GM21390 (cell line): ENCODE measurements around the gene TNK2.

Source experiments
- ATAC-seq: cut with Tn5 transposase; IDR thresholded peaks from one replicate; pipeline ENCODE4 v1.9.1; 2021; ENCODE audit not compliant: unreplicated experiment

The TNK2 gene

DNA sequence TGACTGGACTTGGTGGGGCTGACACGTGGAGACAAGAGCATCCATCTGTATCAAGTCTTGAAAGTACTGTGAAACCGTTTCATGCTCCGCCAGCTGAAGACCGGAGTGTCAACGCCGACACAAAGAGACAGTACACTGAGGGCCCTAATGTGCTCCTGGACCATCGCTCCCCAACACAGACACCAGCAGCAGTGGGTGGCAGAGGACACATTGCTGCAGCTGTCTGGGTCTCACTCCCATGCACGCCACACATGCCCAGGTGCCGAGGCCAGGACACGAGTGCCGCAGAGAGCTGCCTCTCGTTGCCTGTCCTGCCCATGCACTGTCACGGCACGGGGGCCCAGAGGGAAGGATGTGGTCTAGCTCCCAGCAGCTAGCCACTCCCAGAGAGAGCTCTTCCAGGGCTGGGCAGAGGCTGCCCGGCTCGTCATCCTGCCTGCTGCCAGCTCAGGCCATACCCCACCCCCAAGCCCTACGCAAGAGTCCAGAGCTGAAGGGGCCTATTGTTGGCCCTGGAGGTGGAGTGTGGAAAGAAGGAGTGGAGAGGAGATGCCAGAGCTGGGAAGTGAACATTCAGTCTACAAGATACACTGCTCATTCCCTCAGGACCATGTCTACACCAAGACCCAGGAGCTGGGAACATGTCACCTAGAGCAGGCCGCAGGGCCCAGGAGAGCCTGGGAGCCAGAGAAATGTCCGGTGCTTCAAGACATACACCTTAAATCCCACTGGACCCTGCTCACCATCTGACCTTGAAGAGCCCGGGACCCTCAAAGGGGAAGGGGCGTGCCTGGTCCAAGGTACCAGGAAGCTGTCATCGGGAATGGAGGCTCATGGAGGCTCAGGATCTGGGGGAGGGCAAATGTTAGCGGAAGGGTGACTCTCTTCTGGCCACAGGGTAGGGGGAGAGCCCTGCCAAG is 7.7 kb downstream of the TNK2 start:
- ATAC-seq: peak; percentile 42

DNA sequence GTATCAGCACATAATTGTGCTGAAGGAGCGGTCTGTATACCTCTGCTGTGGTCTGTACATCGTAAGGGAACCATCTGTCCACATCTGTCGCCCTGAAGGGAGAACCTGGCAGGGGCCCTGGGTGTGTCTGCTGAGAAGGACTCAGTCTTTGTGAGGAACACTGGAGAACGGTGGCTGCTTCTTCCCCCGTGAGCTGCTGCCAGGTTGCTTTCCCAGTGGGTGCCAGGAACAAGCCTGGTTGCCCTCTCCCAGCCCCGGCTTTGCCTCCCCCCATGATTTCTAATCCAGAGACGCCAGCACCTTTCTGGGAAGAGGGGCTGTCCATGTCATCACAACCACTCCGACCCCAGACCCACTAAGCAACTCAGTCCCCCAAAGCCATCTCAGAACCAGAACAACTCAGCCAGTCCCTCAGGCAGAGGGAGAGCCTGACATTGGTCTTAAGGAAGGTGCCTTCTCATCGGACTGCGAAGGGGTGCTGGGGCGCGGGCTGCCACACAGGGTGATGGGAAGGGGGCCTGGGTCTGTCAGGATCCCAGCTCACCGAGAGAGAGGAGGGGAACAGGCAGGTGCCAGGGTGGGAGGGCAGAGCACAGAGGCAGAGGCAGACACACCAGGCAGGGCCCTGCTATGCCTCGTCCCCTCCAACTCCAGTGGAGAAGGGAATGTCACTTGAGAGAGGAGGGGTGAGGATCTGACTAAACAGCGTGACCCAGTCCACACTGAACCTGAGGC is 8.5 kb downstream of the TNK2 start:
- no peak for ATAC-seq

- no peak for ATAC-seq
Measured at GRCh38 chr3:195897853-195898415, 10.4 kb downstream of the TNK2 start.

GRCh38 chr3:195897081-195897852 is 11.1 kb downstream of the TNK2 start:
- no peak for ATAC-seq

DNA sequence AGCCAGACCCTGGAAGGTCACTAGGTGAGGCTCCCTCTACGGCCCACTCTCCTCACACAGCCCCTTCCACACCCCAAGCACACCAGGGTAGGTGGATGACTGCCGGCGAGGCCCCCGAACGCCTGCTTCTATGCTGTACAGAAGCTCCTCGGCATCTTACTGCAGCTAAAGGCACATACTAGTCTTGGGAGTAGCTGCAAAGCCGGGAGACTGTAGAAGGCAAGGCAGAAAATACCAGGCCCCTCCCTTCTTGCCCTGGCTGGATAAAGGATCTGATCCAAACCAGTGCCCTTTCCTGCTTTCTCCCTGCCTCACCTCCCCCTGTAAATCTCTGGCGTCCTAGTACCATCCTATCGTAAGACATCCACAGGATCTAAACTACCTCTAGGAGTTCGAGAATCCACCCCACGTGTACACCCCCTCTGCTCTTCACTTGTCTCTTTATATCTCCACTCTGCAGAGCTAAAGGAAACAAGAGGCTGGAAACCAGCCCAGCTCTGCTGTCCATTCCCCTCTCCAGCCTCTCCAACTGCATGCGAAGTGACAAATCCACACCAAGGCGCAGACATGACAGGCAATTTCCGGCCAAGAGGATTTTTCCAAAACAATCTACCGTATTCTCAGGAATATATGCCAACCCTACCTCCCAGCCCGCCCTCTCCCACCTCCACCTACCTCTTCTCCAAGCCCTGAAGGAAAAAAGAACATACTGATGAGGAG is 11.8 kb downstream of the TNK2 start:
- ATAC-seq: no peak

DNA sequence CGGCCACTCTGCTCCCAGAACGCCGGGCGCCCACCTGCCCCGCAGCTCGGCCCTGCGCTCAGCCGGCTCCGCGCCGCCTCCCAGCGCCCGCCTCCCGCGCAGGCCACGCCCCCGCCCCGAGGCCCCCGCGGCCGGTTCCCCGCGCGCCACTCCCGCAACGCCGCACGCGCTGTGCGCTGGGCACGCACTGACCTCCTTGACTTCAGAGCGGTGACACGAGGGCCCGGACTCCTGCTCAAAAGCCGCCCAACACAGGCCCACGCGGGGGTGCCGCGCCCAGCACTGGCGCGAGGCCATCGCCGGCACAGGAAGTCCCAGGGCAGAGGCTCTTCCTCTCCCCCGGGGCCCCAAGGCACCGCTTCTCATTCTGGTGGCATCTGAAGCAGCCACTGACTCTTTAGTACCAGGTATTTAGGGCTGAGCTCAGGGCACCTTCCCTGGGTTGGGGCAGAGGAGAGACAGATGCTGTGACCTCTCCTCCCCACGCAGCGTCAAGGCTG is 12.4 kb downstream of the TNK2 start:
- ATAC-seq: peak; percentile 41

DNA sequence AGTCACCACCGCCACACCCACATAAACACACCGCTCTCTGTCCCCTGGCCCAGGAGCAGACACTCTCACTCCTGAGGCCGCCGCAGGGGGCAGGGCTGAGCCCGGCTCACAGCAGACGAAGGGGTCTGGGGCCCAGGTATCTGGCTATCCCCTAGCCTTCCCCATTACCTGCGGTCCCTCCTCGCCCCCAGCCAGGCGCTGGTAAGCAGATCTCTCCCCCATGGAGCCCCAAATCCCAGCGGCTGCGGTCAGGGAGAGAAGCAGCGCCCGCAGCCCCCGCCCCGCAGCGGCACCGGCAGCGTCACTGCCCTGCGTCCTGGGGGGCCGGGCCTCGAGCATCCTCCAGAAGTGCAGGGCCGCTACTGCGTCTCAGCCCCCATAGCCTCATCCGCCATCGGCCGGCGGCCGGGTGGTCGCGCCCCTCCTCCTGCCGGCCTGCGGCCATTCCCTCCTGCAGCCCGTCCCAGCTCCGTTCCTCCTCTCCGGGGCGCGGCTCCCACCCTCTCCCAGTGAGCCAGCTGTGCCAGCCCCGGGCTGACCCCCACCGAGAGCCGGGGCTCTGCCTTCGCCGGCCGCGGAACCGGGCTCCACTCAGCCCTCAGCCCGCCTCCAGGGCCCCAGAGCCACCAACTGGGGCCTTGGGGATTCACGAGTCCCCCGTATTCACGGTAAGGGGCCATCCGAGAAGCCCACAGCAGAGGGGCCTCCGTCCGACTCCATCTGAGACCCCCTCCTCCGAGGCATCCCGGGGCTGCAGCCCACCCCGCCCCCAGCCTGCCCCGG is 13.1 kb downstream of the TNK2 start:
- ATAC-seq: peak; percentile 57

- no peak for ATAC-seq
Measured at GRCh38 chr3:195893916-195894465, 14.4 kb downstream of the TNK2 start.

GRCh38 chr3:195893516-195893915 is 14.8 kb downstream of the TNK2 start:
- no peak for ATAC-seq

DNA sequence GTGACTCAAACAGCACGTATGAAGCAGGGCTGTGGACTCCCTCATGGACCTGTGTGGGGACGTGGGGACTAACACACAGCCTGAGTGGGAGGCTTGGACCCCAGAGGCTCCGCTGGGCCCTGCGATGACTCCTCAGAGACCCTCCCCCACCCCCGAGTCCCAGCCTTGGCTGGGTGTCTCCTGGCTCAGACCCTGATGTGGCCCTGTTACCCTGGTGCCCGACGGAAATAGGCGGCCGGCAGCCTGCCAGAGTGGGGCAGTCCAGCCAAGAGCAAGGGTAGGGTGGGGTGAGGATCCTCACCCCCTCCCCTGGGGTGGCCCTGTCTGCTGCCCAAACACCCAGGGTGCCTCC is 15.3 kb downstream of the TNK2 start:
- no peak for ATAC-seq

GRCh38 chr3:195892105-195893043 is 16.0 kb downstream of the TNK2 start:
- ATAC-seq: no peak

GRCh38 chr3:195891431-195892104 is 16.8 kb downstream of the TNK2 start:
- no peak for ATAC-seq

GRCh38 chr3:195889870-195890295 is 18.5 kb downstream of the TNK2 start:
- no peak for ATAC-seq

DNA sequence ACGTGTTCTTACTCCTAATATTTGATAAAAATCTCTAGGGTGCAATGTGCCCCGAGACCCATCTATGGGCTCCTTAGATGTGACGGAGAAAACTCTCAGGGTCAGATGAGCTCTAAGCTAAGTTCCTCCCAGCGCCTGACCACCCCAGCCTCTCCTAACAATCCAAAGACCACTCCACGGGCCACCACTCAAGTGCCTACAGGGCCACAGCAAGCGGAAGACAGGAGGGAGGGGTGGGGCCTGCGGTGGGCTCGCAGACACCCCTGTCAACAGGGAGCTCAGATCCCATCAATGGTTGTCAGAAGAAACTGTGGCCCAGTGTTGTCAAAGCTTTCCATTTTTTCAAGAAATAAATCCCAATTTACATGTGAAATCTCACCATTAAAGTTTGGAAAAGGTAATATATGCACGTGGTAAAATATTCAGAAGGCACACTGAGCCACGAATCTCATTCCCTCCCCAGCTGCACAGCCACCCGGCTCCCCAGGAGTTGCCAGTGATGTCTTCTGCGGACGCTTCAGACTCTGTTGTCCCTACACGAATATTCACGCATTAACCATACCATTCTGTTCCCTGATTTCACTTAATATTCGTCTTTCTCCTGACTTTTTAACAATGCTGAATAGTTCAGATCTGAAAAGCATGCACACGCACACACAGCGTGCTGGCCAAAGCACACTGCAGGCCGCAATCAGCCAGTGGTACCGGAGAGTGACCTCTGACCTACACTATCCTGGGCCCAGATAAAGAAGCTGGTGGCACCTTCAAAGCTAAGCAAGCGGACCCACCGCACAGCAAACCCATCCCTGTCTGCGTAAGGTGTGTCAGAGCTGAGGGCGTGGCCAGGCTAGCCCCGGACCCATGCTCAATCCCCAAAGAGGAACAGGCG is 19.1 kb downstream of the TNK2 start:
- no peak for ATAC-seq

DNA sequence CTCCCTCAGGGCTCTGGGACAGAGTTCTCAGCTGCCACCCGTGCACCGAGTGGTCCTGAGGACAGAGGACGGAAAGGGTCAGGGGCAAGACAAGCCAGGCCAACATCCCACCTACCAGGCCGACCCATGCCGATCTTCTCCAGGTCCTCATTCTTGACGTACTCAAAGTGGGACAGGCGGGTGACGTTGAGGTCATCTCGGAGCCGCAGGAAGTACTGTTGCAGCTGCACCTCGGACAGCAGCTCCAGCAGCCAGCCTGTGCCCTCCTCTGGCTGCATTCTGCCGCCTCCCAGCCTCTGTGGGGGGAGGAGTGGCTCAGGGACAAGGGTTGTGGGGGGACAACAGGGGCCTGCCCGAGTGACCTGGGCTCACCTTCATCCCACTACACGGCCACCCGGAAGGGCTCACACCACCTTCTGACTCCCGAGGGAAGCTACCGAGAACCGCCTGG is 20.0 kb downstream of the TNK2 start:
- ATAC-seq: no peak

DNA sequence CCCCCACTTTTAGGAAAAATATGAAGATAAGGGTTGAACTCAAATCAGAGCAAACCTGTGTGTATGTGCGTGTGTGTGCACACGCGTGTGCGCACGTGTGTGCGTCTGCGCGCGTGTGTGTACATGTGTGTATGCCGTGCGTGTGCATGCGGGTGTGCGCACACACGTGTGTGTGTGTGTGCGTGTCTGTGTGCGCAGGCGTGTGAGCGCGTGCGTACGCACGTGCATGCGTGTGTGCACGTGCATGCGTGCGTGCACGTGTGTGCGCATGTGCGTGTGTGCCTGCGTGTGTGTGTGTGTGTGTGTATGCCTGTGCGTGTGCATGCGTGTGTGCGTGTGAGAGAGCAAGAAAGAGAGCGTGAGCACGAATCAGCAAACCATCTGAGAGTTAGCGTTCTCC is 20.7 kb downstream of the TNK2 start:
- no peak for ATAC-seq
